ENCODE results near the gene CFAP57. TPM values are rescaled to one million over a fixed set of nuclear protein-coding genes. Genes with fewer than 3 reads are reported as not detected.

The CFAP57 gene
- total RNA-seq, 1 donor: 0.45 TPM

GRCh38 chr1:43256675-43257570, 84.8 kb downstream of the CFAP57 start:
- H3K4me3 ChIP-seq (ENCODE audit: low read depth, low read length): no peak overlapping the region
- DNase-seq (ENCODE audit: low read depth): no peak
- no peak for TF ChIP-seq CTCF (IDR thresholded peaks at IDR 0.05; ENCODE audit: insufficient read depth, low read length)

- H3K4me3 ChIP-seq (ENCODE audit: low read depth, low read length): no peak overlapping the region
- no peak for TF ChIP-seq CTCF (IDR thresholded peaks at IDR 0.05; ENCODE audit: insufficient read depth, low read length)
Measured at GRCh38 chr1:43258370-43258769, 86.2 kb downstream of the CFAP57 start.

GRCh38 chr1:43265431-43265830, 93.3 kb downstream of the CFAP57 start:
- no peak for TF ChIP-seq CTCF (IDR thresholded peaks at IDR 0.05; ENCODE audit: insufficient read depth, low read length)
- no peak overlapping the region for H3K4me3 ChIP-seq (ENCODE audit: low read depth, low read length)
- no peak for DNase-seq (ENCODE audit: low read depth)

More at GRCh38 chr1:43258370-43258769, 86.2 kb downstream of the CFAP57 start:
- no peak for DNase-seq (ENCODE audit: low read depth)

- DNase-seq (ENCODE audit: low read depth): no peak
- no peak for TF ChIP-seq CTCF (IDR thresholded peaks at IDR 0.05; ENCODE audit: insufficient read depth, low read length)
- H3K4me3 ChIP-seq (ENCODE audit: low read depth, low read length): no peak overlapping the region
Measured at GRCh38 chr1:43266881-43267280, 94.8 kb downstream of the CFAP57 start.

- peak; percentile 62 for DNase-seq (ENCODE audit: low read depth)
- no peak for TF ChIP-seq CTCF (IDR thresholded peaks at IDR 0.05; ENCODE audit: insufficient read depth, low read length)
- H3K4me3 ChIP-seq (ENCODE audit: low read depth, low read length): no peak overlapping the region
Measured at GRCh38 chr1:43267291-43267805, 95.2 kb downstream of the CFAP57 start.

GRCh38 chr1:43267818-43268425, 95.8 kb downstream of the CFAP57 start:
- no peak for TF ChIP-seq CTCF (IDR thresholded peaks at IDR 0.05; ENCODE audit: insufficient read depth, low read length)
- DNase-seq (ENCODE audit: low read depth): no peak
- H3K4me3 ChIP-seq (ENCODE audit: low read depth, low read length): no peak overlapping the region

Measured in fibroblast of the aortic adventitia (primary cell).